ENCODE measurements around the gene TOP3B. TPM values are rescaled to one million over a fixed set of nuclear protein-coding genes. Genes with fewer than 3 reads are reported as not detected.

Gene TOP3B
- total RNA-seq, 1 donor from 2014 or later: 53.9 TPM

GRCh38 chr22:22014285-22014659 is 31.7 kb upstream of the TOP3B start:
- Mint-ChIP-seq H3K4me1 (no peaks in the 10 kb centered on the region), H3K27me3 (ENCODE audit: insufficient read depth, low read depth) (no peaks in the 10 kb centered on the region), H3K27ac (no peak overlapping the region), H3K36me3 (no peaks in the 10 kb centered on the region), H3K9me3 (peaks cover 5% of the 10 kb centered on the region), H3K4me3 (no peak overlapping the region)
- H3K27ac ChIP-seq: no peak overlapping the region
- no peaks in the 10 kb centered on the region for H3K79me2 ChIP-seq (ENCODE audit: low read depth)
- H3K4me3 ChIP-seq: no peak overlapping the region
- H3K9me3 ChIP-seq (ENCODE audit: low read depth): no peaks in the 10 kb centered on the region
- H3K36me3 ChIP-seq: no peaks in the 10 kb centered on the region
- no peak overlapping the region for H2AFZ ChIP-seq (replicated peaks)
- peaks cover 100% of the 10 kb centered on the region for H3K27me3 ChIP-seq
- no peak overlapping the region for H3K4me2 ChIP-seq
- no peaks in the 10 kb centered on the region for H3F3A ChIP-seq (ENCODE audit: low read depth)
- no peaks in the 10 kb centered on the region for H3K4me1 ChIP-seq
- no peak overlapping the region for H3K9ac ChIP-seq
- TF ChIP-seq EZH2phosphoT487 (IDR thresholded peaks at IDR 0.05) (no peak), CTCF (IDR thresholded peaks at IDR 0.05) (no peak), EZH2 (IDR thresholded peaks at IDR 0.05) (no peak)
- no peaks in the 10 kb centered on the region for H4K20me1 ChIP-seq (ENCODE audit: low read depth)
- DNase-seq (ENCODE audit: low spot score): no peak

- H3K9me3 Mint-ChIP-seq: peaks cover 5% of the 10 kb centered on the region
- H3K27me3 Mint-ChIP-seq (ENCODE audit: insufficient read depth, low read depth): no peaks in the 10 kb centered on the region
- no peak overlapping the region for H3K27ac Mint-ChIP-seq
- no peak overlapping the region for H3K4me3 Mint-ChIP-seq
- Histone ChIP-seq H2AFZ (replicated peaks) (no peak overlapping the region), H3K79me2 (ENCODE audit: low read depth) (no peaks in the 10 kb centered on the region), H4K20me1 (ENCODE audit: low read depth) (no peaks in the 10 kb centered on the region), H3K27me3 (peaks cover 100% of the 10 kb centered on the region), H3K4me3 (no peak overlapping the region), H3K9me3 (ENCODE audit: low read depth) (no peaks in the 10 kb centered on the region), H3K9ac (no peak overlapping the region), H3K4me2 (no peak overlapping the region), H3K4me1 (no peaks in the 10 kb centered on the region), H3K36me3 (no peaks in the 10 kb centered on the region), H3K27ac (no peak overlapping the region), H3F3A (ENCODE audit: low read depth) (no peaks in the 10 kb centered on the region)
- no peak for TF ChIP-seq EZH2phosphoT487 (IDR thresholded peaks at IDR 0.05)
- TF ChIP-seq CTCF (IDR thresholded peaks at IDR 0.05): no peak
- TF ChIP-seq EZH2 (IDR thresholded peaks at IDR 0.05): no peak
- no peaks in the 10 kb centered on the region for H3K4me1 Mint-ChIP-seq
- no peaks in the 10 kb centered on the region for H3K36me3 Mint-ChIP-seq
- DNase-seq (ENCODE audit: low spot score): no peak
Measured at GRCh38 chr22:22013559-22014284, 31.1 kb upstream of the TOP3B start.

GRCh38 chr22:22011964-22012363 is 29.4 kb upstream of the TOP3B start:
- Histone ChIP-seq H3K27me3 (peaks cover 100% of the 10 kb centered on the region), H3K4me2 (no peak overlapping the region), H3K27ac (no peak overlapping the region), H3K36me3 (no peaks in the 10 kb centered on the region), H3K4me3 (no peak overlapping the region), H3K79me2 (ENCODE audit: low read depth) (no peaks in the 10 kb centered on the region), H3K9ac (no peak overlapping the region), H3K9me3 (ENCODE audit: low read depth) (no peaks in the 10 kb centered on the region), H4K20me1 (ENCODE audit: low read depth) (no peaks in the 10 kb centered on the region), H2AFZ (replicated peaks) (no peak overlapping the region), H3K4me1 (no peaks in the 10 kb centered on the region), H3F3A (ENCODE audit: low read depth) (no peaks in the 10 kb centered on the region)
- Mint-ChIP-seq H3K27ac (no peak overlapping the region), H3K36me3 (no peaks in the 10 kb centered on the region), H3K9me3 (peaks cover 5% of the 10 kb centered on the region), H3K4me3 (no peak overlapping the region), H3K27me3 (ENCODE audit: insufficient read depth, low read depth) (no peaks in the 10 kb centered on the region), H3K4me1 (no peaks in the 10 kb centered on the region)
- TF ChIP-seq EZH2 (IDR thresholded peaks at IDR 0.05) (no peak), EZH2phosphoT487 (IDR thresholded peaks at IDR 0.05) (no peak), CTCF (IDR thresholded peaks at IDR 0.05) (no peak)
- no peak for DNase-seq (ENCODE audit: low spot score)

Data from neural progenitor cell (in vitro differentiated cells).